RWPE2 (cell line): ENCODE measurements around the gene NUP62.

Source experiments
- ATAC-seq: fragments of 200-7000 bp; cut with Tn5 transposase; 3 replicates; pipeline ENCODE4 v1.9.1; 2021; ENCODE audit warnings: low read depth
- DNase-seq: peaks from one replicate; pipeline ENCODE4 v3.0.0-alpha.2; 2020; ENCODE audit warnings: low spot score
- H3K27ac ChIP-seq: fragments of 450-650 bp; 2 replicates; pipeline ENCODE4 v1.5.1; 2017; ENCODE audit warnings: mild to moderate bottlenecking; ENCODE audit not compliant: poor library complexity, severe bottlenecking
- H3K27me3 ChIP-seq: fragments of 250-450 bp; sonication (Bioruptor Pico); 2 replicates; pipeline ENCODE4 v1.5.1; 2021; ENCODE audit warnings: mild to moderate bottlenecking, moderate library complexity; ENCODE audit not compliant: insufficient read depth, poor library complexity, severe bottlenecking
- H3K36me3 ChIP-seq: fragments of 250-450 bp; sonication (Bioruptor Pico); 2 replicates; pipeline ENCODE4 v1.5.1; 2020; ENCODE audit warnings: low read depth, mild to moderate bottlenecking, moderate library complexity
- H3K4me1 ChIP-seq: fragments of 250-450 bp; sonication (Bioruptor Pico); 2 replicates; pipeline ENCODE4 v1.5.1; 2021; ENCODE audit warnings: mild to moderate bottlenecking, moderate library complexity; ENCODE audit not compliant: insufficient read depth, poor library complexity, severe bottlenecking
- H3K4me3 ChIP-seq: fragments of 250-450 bp; sonication (Bioruptor Pico); 2 replicates; pipeline ENCODE4 v1.5.1; 2021; ENCODE audit warnings: mild to moderate bottlenecking, moderate library complexity; ENCODE audit not compliant: severe bottlenecking
- H3K9me3 ChIP-seq: fragments of 250-450 bp; sonication (Bioruptor Pico); 2 replicates; pipeline ENCODE4 v1.5.1; 2021; ENCODE audit warnings: mild to moderate bottlenecking, moderate library complexity; ENCODE audit not compliant: severe bottlenecking
- CTCF ChIP-seq: fragments of 450-650 bp; IDR thresholded peaks from one replicate; pipeline ENCODE4 v1.5.1; 2017; ENCODE audit warnings: mild to moderate bottlenecking, moderate library complexity; ENCODE audit not compliant: poor library complexity, severe bottlenecking

Gene NUP62

GRCh38 chr19:49896863-49897621 lies 32.3 kb downstream of the NUP62 start, which contains the start of gene IL4I1:
Gene IL4I1 (minus strand): TSS chr19:49896887. CDS start chr19:49896160, 727 bp downstream.
- Histone ChIP-seq H3K4me3 (no peak within 1 kb of the TSS), H3K4me1 (no peaks in the 10 kb centered on the region), H3K27me3 (no peaks in the 10 kb centered on the region), H3K9me3 (no peaks in the 10 kb centered on the region), H3K27ac (no peak within 1 kb of the TSS), H3K36me3 (no peaks in the 10 kb centered on the region)
- no peak for TF ChIP-seq CTCF
- DNase-seq (peak; percentile 43), ATAC-seq (no peak)

- ATAC-seq = no peak
- Histone ChIP-seq H3K36me3 (no peaks in the 10 kb centered on the region), H3K4me1 (no peaks in the 10 kb centered on the region), H3K27me3 (no peaks in the 10 kb centered on the region), H3K27ac (no peak overlapping the region), H3K9me3 (no peaks in the 10 kb centered on the region), H3K4me3 (no peak overlapping the region)
- TF ChIP-seq CTCF = no peak
- no peak for DNase-seq
Observed at GRCh38 chr19:49895566-49896297, 33.6 kb downstream of the NUP62 start.

- Histone ChIP-seq H3K4me1 (no peaks in the 10 kb centered on the region), H3K27me3 (no peaks in the 10 kb centered on the region), H3K4me3 (no peak overlapping the region), H3K9me3 (no peaks in the 10 kb centered on the region), H3K27ac (no peak overlapping the region), H3K36me3 (no peaks in the 10 kb centered on the region)
- DNase-seq (peak; percentile 43), ATAC-seq (no peak)
- no peak for TF ChIP-seq CTCF
Observed at GRCh38 chr19:49894879-49895565, 34.3 kb downstream of the NUP62 start.

GRCh38 chr19:49894011-49894664 lies 35.2 kb downstream of the NUP62 start:
- Histone ChIP-seq H3K27ac (no peak overlapping the region), H3K36me3 (no peaks in the 10 kb centered on the region), H3K4me1 (no peaks in the 10 kb centered on the region), H3K9me3 (no peaks in the 10 kb centered on the region), H3K4me3 (no peak overlapping the region), H3K27me3 (no peaks in the 10 kb centered on the region)
- DNase-seq (peak; percentile 61), ATAC-seq (no peak)
- TF ChIP-seq CTCF = no peak
